K562 (cell line): ENCODE results near the gene CEP192.

Source experiments
- BRCA1 ChIP-seq, 2 experiments: fragments of 450-650 bp in 1 of 2; sonication (generic) in 1 of 2; formaldehyde crosslinking in 1 of 2; IDR thresholded peaks; 2 replicates each; pipeline versions ENCODE4 v1.5.0 to v1.6.1; 2017 to 2020; ENCODE audit warnings: mild to moderate bottlenecking in 1 of 2, missing genetic modification reagents in 1 of 2
- CBFB ChIP-seq: sonication (generic); formaldehyde crosslinking; IDR thresholded peaks from 2 replicates; pipeline ENCODE4 v1.4.0; 2020; ENCODE audit warnings: mild to moderate bottlenecking, missing genetic modification reagents
- CREM ChIP-seq: IDR thresholded peaks from 2 replicates; pipeline ENCODE4 v1.6.1; 2014; ENCODE audit warnings: antibody characterized with exemption, low read depth
- ELF1 ChIP-seq: fragments of 200-800 bp; sonication (Bioruptor generic); IDR thresholded peaks from 2 replicates; pipeline ENCODE4 v1.6.1; 2016; ENCODE audit warnings: missing genetic modification characterization, missing compliant biosample characterization
- HNRNPUL1 ChIP-seq: fragments of 200-400 bp; formaldehyde crosslinking; IDR thresholded peaks from 2 replicates; pipeline ENCODE4 v1.6.1; 2017; ENCODE audit warnings: low read length
- SAFB2 ChIP-seq: fragments of 200-400 bp; formaldehyde crosslinking; IDR thresholded peaks from 2 replicates; pipeline ENCODE4 v1.6.1; 2018; ENCODE audit warnings: borderline replicate concordance, low read length, low read depth, moderate library complexity; ENCODE audit not compliant: severe bottlenecking
- TBP ChIP-seq: optimal IDR thresholded peaks from 2 replicates; pipeline ENCODE3; 2011; ENCODE audit warnings: low read depth, low read length, improper control_type of control experiment
- TEAD4 ChIP-seq, 2 experiments: sonication (generic) in 1 of 2; formaldehyde crosslinking in 1 of 2; IDR thresholded peaks; 2 replicates each; pipeline versions ENCODE4 v1.6.1 to v1.8.0; 2012 to 2022; ENCODE audit warnings: borderline replicate concordance in 1 of 2, inconsistent platforms in 1 of 2, low read length in 1 of 2, mild to moderate bottlenecking in 1 of 2, missing genetic modification reagents in 1 of 2
- THRB ChIP-seq: fragments of 450-650 bp; formaldehyde crosslinking; conservative IDR thresholded peaks from 2 replicates; pipeline ENCODE4 v1.4.0; 2022; ENCODE audit warnings: mild to moderate bottlenecking, missing genetic modification characterization
- TSC22D4 ChIP-seq: fragments of 450-650 bp; IDR thresholded peaks from 2 replicates; pipeline ENCODE4 v1.6.1; 2016; ENCODE audit warnings: missing genetic modification characterization, missing biosample characterization, control low read depth
- ZNF780A ChIP-seq: fragments of 250-450 bp; sonication (Bioruptor Pico); IDR thresholded peaks from 2 replicates; pipeline ENCODE4 v1.5.0; 2021; ENCODE audit warnings: mild to moderate bottlenecking
- TF ChIP-seq, protein P1 (sequence below): fragments of 250-450 bp; sonication (Bioruptor Pico); IDR thresholded peaks from 2 replicates; pipeline ENCODE4 v1.5.0; 2020; ENCODE audit warnings: mild to moderate bottlenecking, borderline replicate concordance
- TF ChIP-seq, protein P2 (sequence below): sonication (generic); formaldehyde crosslinking; IDR thresholded peaks from 2 replicates; pipeline ENCODE4 v1.8.1; 2023; ENCODE audit warnings: missing genetic modification reagents, mild to moderate bottlenecking, borderline replicate concordance

DNA sequence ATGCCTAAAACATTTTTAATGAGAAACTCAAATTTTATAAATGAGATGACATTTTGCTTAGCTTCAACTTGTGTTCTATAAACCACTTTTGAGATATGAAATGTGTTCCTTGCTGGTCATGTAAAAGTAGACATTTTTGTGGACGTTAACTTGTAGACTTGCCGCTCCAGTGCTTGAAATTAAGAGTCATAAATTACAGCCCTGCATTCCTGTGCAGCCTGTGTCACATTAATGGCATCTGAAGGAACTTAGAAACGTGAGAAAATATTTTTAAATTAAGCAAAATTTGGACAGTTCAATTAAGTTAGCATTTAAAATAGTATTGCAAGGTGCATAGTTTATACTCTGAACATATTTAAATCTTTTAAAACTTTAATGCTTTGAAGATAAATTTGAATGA, 129.1 kb downstream of the CEP192 start:
- TF ChIP-seq ZNF780A (CRISPR knock-in tag), result no peak
- no peak for TF ChIP-seq TEAD4 (IDR thresholded peaks at IDR 0.05; ENCODE audit: low read length)
- no peak for TF ChIP-seq TEAD4 (CRISPR knock-in tag; IDR thresholded peaks at IDR 0.05; ENCODE audit: borderline replicate concordance)
- no peak for TF ChIP-seq HNRNPUL1
- TF ChIP-seq, protein P1, sequence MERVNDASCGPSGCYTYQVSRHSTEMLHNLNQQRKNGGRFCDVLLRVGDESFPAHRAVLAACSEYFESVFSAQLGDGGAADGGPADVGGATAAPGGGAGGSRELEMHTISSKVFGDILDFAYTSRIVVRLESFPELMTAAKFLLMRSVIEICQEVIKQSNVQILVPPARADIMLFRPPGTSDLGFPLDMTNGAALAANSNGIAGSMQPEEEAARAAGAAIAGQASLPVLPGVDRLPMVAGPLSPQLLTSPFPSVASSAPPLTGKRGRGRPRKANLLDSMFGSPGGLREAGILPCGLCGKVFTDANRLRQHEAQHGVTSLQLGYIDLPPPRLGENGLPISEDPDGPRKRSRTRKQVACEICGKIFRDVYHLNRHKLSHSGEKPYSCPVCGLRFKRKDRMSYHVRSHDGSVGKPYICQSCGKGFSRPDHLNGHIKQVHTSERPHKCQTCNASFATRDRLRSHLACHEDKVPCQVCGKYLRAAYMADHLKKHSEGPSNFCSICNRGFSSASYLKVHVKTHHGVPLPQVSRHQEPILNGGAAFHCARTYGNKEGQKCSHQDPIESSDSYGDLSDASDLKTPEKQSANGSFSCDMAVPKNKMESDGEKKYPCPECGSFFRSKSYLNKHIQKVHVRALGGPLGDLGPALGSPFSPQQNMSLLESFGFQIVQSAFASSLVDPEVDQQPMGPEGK, result no peak
- TF ChIP-seq CREM, result no peak
- no peak for TF ChIP-seq TSC22D4 (tag)
- no peak for TF ChIP-seq TBP
- TF ChIP-seq BRCA1 (IDR thresholded peaks at IDR 0.05), result no peak
- TF ChIP-seq BRCA1 (CRISPR knock-in tag; IDR thresholded peaks at IDR 0.05), result no peak
- TF ChIP-seq CBFB (CRISPR knock-in tag), result no peak
- TF ChIP-seq THRB, result no peak
- no peak for TF ChIP-seq ELF1 (tag)
- no peak for TF ChIP-seq SAFB2
- TF ChIP-seq, protein P2, sequence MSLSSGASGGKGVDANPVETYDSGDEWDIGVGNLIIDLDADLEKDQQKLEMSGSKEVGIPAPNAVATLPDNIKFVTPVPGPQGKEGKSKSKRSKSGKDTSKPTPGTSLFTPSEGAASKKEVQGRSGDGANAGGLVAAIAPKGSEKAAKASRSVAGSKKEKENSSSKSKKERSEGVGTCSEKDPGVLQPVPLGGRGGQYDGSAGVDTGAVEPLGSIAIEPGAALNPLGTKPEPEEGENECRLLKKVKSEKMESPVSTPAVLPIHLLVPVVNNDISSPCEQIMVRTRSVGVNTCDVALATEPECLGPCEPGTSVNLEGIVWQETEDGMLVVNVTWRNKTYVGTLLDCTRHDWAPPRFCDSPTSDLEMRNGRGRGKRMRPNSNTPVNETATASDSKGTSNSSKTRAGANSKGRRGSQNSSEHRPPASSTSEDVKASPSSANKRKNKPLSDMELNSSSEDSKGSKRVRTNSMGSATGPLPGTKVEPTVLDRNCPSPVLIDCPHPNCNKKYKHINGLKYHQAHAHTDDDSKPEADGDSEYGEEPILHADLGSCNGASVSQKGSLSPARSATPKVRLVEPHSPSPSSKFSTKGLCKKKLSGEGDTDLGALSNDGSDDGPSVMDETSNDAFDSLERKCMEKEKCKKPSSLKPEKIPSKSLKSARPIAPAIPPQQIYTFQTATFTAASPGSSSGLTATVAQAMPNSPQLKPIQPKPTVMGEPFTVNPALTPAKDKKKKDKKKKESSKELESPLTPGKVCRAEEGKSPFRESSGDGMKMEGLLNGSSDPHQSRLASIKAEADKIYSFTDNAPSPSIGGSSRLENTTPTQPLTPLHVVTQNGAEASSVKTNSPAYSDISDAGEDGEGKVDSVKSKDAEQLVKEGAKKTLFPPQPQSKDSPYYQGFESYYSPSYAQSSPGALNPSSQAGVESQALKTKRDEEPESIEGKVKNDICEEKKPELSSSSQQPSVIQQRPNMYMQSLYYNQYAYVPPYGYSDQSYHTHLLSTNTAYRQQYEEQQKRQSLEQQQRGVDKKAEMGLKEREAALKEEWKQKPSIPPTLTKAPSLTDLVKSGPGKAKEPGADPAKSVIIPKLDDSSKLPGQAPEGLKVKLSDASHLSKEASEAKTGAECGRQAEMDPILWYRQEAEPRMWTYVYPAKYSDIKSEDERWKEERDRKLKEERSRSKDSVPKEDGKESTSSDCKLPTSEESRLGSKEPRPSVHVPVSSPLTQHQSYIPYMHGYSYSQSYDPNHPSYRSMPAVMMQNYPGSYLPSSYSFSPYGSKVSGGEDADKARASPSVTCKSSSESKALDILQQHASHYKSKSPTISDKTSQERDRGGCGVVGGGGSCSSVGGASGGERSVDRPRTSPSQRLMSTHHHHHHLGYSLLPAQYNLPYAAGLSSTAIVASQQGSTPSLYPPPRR (CRISPR knock-in tag), result no peak
